Measurements from ENCODE around the gene PTPRN.
A peak's percentile ranks its signal among the peaks of the same experiment; 100 is the strongest.

The PTPRN gene

GRCh38 chr2:219331560-219332213, 22.5 kb upstream of the PTPRN start:
- H2AK5ac ChIP-seq (ENCODE audit: low read depth, low read length), result no peak overlapping the region
- no peak overlapping the region for H4K91ac ChIP-seq (ENCODE audit: low read depth, low read length, poor library complexity)
- no peak overlapping the region for H3K14ac ChIP-seq (ENCODE audit: low read length)
- no peak overlapping the region for H4K8ac ChIP-seq (ENCODE audit: low read depth, low read length)
- H3K4me2 ChIP-seq (ENCODE audit: insufficient read depth, low read length, poor library complexity, severe bottlenecking), result no peak overlapping the region
- H3K18ac ChIP-seq (ENCODE audit: low read length), result no peak overlapping the region
- no peak overlapping the region for H2BK120ac ChIP-seq (ENCODE audit: low read depth, low read length)
- no peak overlapping the region for H3K4me3 ChIP-seq (ENCODE audit: low read length in 2 of 2)
- WGBS, 2 donors (ENCODE audit: extremely low coverage in 2 of 2, insufficient read length in 2 of 2, insufficient replicate concordance in 1 of 2), result no CpG with 5 or more reads among the region's 39 CpGs
- H3K79me1 ChIP-seq (ENCODE audit: low read depth, low read length), result no peaks in the 10 kb centered on the region
- peak; percentile 63 for DNase-seq (ENCODE audit: low spot score)
- H3K9ac ChIP-seq (ENCODE audit: low read depth, low read length, poor library complexity), result no peak overlapping the region
- H2BK15ac ChIP-seq (ENCODE audit: low read length), result no peak overlapping the region
- H3K4me1 ChIP-seq (ENCODE audit: control insufficient read depth in 2 of 2, insufficient read depth in 1 of 2, low read depth in 1 of 2, low read length in 2 of 2), result peaks cover 3 to 4% of the 10 kb centered on the region in 2 donors
- no peak overlapping the region for H3K23ac ChIP-seq (ENCODE audit: low read depth, low read length, poor library complexity)
- peaks cover 0 to 84% (median 26%) of the 10 kb centered on the region in 3 experiments for H3K27me3 ChIP-seq (ENCODE audit: control insufficient read depth in 3 of 3, insufficient read depth in 3 of 3, low read depth in 1 of 3, low read length in 3 of 3)
- H2BK5ac ChIP-seq (ENCODE audit: low read length), result no peak overlapping the region
- no peak overlapping the region for H3K27ac ChIP-seq (replicated peaks; ENCODE audit: low read length)
- no peak overlapping the region for H2AFZ ChIP-seq (ENCODE audit: low read length)
- no peak overlapping the region for H2BK12ac ChIP-seq (ENCODE audit: low read length)
- H3K4ac ChIP-seq (ENCODE audit: low read length), result no peak overlapping the region
- H3K36me3 ChIP-seq (replicated peaks in 1 of 2; ENCODE audit: control insufficient read depth in 2 of 2, insufficient read depth in 2 of 2, low read length in 2 of 2), result no peaks in the 10 kb centered on the region
- no peaks in the 10 kb centered on the region for H3K9me3 ChIP-seq (replicated peaks in 1 of 2; ENCODE audit: control insufficient read depth in 2 of 2, insufficient read depth in 1 of 2, low read depth in 1 of 2, low read length in 2 of 2)

DNA sequence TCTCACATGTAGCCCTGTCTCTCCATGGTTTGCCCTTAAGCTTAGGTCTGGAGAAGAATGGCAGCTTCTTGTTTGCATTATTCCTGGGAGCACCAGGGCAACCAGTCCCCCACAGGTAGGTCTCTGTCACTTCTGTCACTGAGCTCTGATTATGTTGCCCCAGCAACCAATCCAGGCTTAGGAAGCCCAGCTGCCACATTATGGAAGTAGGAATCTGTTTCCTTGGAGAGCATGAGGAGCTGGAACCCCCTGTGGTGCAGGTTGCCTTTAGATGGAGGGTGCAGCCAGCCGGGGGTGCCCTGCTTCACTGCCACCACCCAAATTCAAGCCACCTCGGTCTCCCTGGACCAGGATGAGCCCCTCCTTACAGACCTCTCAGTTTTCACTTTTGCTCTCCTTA, 18.5 kb upstream of the PTPRN start:
- no peaks in the 10 kb centered on the region for H3K9me3 ChIP-seq (replicated peaks in 1 of 2; ENCODE audit: control insufficient read depth in 2 of 2, insufficient read depth in 1 of 2, low read depth in 1 of 2, low read length in 2 of 2)
- DNase-seq (ENCODE audit: low spot score), result no peak
- H3K4me1 ChIP-seq (ENCODE audit: control insufficient read depth in 2 of 2, insufficient read depth in 1 of 2, low read depth in 1 of 2, low read length in 2 of 2), result peaks cover 0 to 2% of the 10 kb centered on the region in 2 donors
- no CpG with 5 or more reads among the region's 2 CpGs for WGBS, 2 donors (ENCODE audit: extremely low coverage in 2 of 2, insufficient read length in 2 of 2, insufficient replicate concordance in 1 of 2)
- H2BK120ac ChIP-seq (ENCODE audit: low read depth, low read length), result no peak overlapping the region
- H3K27me3 ChIP-seq (ENCODE audit: control insufficient read depth in 3 of 3, insufficient read depth in 3 of 3, low read depth in 1 of 3, low read length in 3 of 3), result peaks cover 0 to 78% (median 27%) of the 10 kb centered on the region in 3 experiments
- no peak overlapping the region for H3K9ac ChIP-seq (ENCODE audit: low read depth, low read length, poor library complexity)
- H3K4me2 ChIP-seq (ENCODE audit: insufficient read depth, low read length, poor library complexity, severe bottlenecking), result no peak overlapping the region
- no peak overlapping the region for H3K18ac ChIP-seq (ENCODE audit: low read length)
- H2BK5ac ChIP-seq (ENCODE audit: low read length), result no peak overlapping the region
- no peak overlapping the region for H3K4me3 ChIP-seq (ENCODE audit: low read length in 2 of 2)
- no peak overlapping the region for H3K23ac ChIP-seq (ENCODE audit: low read depth, low read length, poor library complexity)
- no peak overlapping the region for H4K91ac ChIP-seq (ENCODE audit: low read depth, low read length, poor library complexity)
- no peak overlapping the region for H3K27ac ChIP-seq (replicated peaks; ENCODE audit: low read length)
- no peak overlapping the region for H2AK5ac ChIP-seq (ENCODE audit: low read depth, low read length)
- H3K79me1 ChIP-seq (ENCODE audit: low read depth, low read length), result no peaks in the 10 kb centered on the region
- no peaks in the 10 kb centered on the region for H3K36me3 ChIP-seq (replicated peaks in 1 of 2; ENCODE audit: control insufficient read depth in 2 of 2, insufficient read depth in 2 of 2, low read length in 2 of 2)
- no peak overlapping the region for H4K8ac ChIP-seq (ENCODE audit: low read depth, low read length)
- no peak overlapping the region for H2BK12ac ChIP-seq (ENCODE audit: low read length)
- H2BK15ac ChIP-seq (ENCODE audit: low read length), result no peak overlapping the region
- H3K4ac ChIP-seq (ENCODE audit: low read length), result no peak overlapping the region
- no peak overlapping the region for H2AFZ ChIP-seq (ENCODE audit: low read length)
- no peak overlapping the region for H3K14ac ChIP-seq (ENCODE audit: low read length)

- no peak overlapping the region for H3K23ac ChIP-seq (ENCODE audit: low read depth, low read length, poor library complexity)
- WGBS, 2 donors (ENCODE audit: extremely low coverage in 2 of 2, insufficient read length in 2 of 2, insufficient replicate concordance in 1 of 2), result no CpG with 5 or more reads among the region's 9 CpGs
- DNase-seq (ENCODE audit: low spot score), result no peak
- H3K9ac ChIP-seq (ENCODE audit: low read depth, low read length, poor library complexity), result no peak overlapping the region
- no peak overlapping the region for H2AFZ ChIP-seq (ENCODE audit: low read length)
- no peak overlapping the region for H2BK12ac ChIP-seq (ENCODE audit: low read length)
- H3K4me1 ChIP-seq (ENCODE audit: control insufficient read depth in 2 of 2, insufficient read depth in 1 of 2, low read depth in 1 of 2, low read length in 2 of 2), result no peaks in the 10 kb centered on the region
- no peak overlapping the region for H4K91ac ChIP-seq (ENCODE audit: low read depth, low read length, poor library complexity)
- H3K14ac ChIP-seq (ENCODE audit: low read length), result no peak overlapping the region
- H2AK5ac ChIP-seq (ENCODE audit: low read depth, low read length), result no peak overlapping the region
- peaks cover 0 to 69% (median 9%) of the 10 kb centered on the region in 3 experiments for H3K27me3 ChIP-seq (ENCODE audit: control insufficient read depth in 3 of 3, insufficient read depth in 3 of 3, low read depth in 1 of 3, low read length in 3 of 3)
- no peaks in the 10 kb centered on the region for H3K9me3 ChIP-seq (replicated peaks in 1 of 2; ENCODE audit: control insufficient read depth in 2 of 2, insufficient read depth in 1 of 2, low read depth in 1 of 2, low read length in 2 of 2)
- H3K4me3 ChIP-seq (ENCODE audit: low read length in 2 of 2), result no peak overlapping the region
- no peak overlapping the region for H3K4me2 ChIP-seq (ENCODE audit: insufficient read depth, low read length, poor library complexity, severe bottlenecking)
- no peak overlapping the region for H4K8ac ChIP-seq (ENCODE audit: low read depth, low read length)
- no peak overlapping the region for H3K4ac ChIP-seq (ENCODE audit: low read length)
- no peaks in the 10 kb centered on the region for H3K79me1 ChIP-seq (ENCODE audit: low read depth, low read length)
- no peak overlapping the region for H2BK15ac ChIP-seq (ENCODE audit: low read length)
- no peak overlapping the region for H3K27ac ChIP-seq (replicated peaks; ENCODE audit: low read length)
- no peak overlapping the region for H2BK120ac ChIP-seq (ENCODE audit: low read depth, low read length)
- no peaks in the 10 kb centered on the region for H3K36me3 ChIP-seq (replicated peaks in 1 of 2; ENCODE audit: control insufficient read depth in 2 of 2, insufficient read depth in 2 of 2, low read length in 2 of 2)
- H3K18ac ChIP-seq (ENCODE audit: low read length), result no peak overlapping the region
- H2BK5ac ChIP-seq (ENCODE audit: low read length), result no peak overlapping the region
These were observed 16.6 kb upstream of the PTPRN start for GRCh38 chr2:219325657-219326315.

DNA sequence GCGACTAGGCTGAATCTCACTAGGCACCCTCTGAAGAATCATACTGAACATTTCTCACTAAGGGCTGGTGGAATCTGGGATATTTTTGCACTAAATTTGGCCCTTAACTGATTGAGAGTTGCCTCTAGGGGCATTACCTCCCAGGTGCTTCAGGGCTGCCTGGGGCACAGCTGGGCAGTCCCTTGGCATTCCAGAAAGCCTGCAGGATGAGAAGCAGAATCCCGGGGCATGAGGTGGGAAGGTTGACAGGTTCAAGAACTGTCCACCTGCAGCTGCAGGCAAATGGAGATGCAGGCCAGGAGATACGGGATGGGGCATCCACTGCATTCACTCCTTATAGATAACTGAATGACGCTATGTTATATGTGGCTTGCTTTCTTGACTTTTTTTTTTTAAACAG, 15.9 kb upstream of the PTPRN start:
- no peak overlapping the region for H3K23ac ChIP-seq (ENCODE audit: low read depth, low read length, poor library complexity)
- H3K36me3 ChIP-seq (replicated peaks in 1 of 2; ENCODE audit: control insufficient read depth in 2 of 2, insufficient read depth in 2 of 2, low read length in 2 of 2), result no peaks in the 10 kb centered on the region
- no CpG with 5 or more reads among the region's 4 CpGs for WGBS, 2 donors (ENCODE audit: extremely low coverage in 2 of 2, insufficient read length in 2 of 2, insufficient replicate concordance in 1 of 2)
- no peak overlapping the region for H3K4ac ChIP-seq (ENCODE audit: low read length)
- no peak overlapping the region for H3K4me3 ChIP-seq (ENCODE audit: low read length in 2 of 2)
- H2AFZ ChIP-seq (ENCODE audit: low read length), result no peak overlapping the region
- no peak overlapping the region for H3K27ac ChIP-seq (replicated peaks; ENCODE audit: low read length)
- H3K4me2 ChIP-seq (ENCODE audit: insufficient read depth, low read length, poor library complexity, severe bottlenecking), result no peak overlapping the region
- no peak overlapping the region for H2BK15ac ChIP-seq (ENCODE audit: low read length)
- H4K8ac ChIP-seq (ENCODE audit: low read depth, low read length), result no peak overlapping the region
- no peak overlapping the region for H3K18ac ChIP-seq (ENCODE audit: low read length)
- H3K9me3 ChIP-seq (replicated peaks in 1 of 2; ENCODE audit: control insufficient read depth in 2 of 2, insufficient read depth in 1 of 2, low read depth in 1 of 2, low read length in 2 of 2), result no peaks in the 10 kb centered on the region
- no peak overlapping the region for H3K14ac ChIP-seq (ENCODE audit: low read length)
- DNase-seq (ENCODE audit: low spot score), result no peak
- peaks cover 0 to 62% (median 4%) of the 10 kb centered on the region in 3 experiments for H3K27me3 ChIP-seq (ENCODE audit: control insufficient read depth in 3 of 3, insufficient read depth in 3 of 3, low read depth in 1 of 3, low read length in 3 of 3)
- no peaks in the 10 kb centered on the region for H3K79me1 ChIP-seq (ENCODE audit: low read depth, low read length)
- no peak overlapping the region for H4K91ac ChIP-seq (ENCODE audit: low read depth, low read length, poor library complexity)
- H3K4me1 ChIP-seq (ENCODE audit: control insufficient read depth in 2 of 2, insufficient read depth in 1 of 2, low read depth in 1 of 2, low read length in 2 of 2), result no peaks in the 10 kb centered on the region
- no peak overlapping the region for H2BK5ac ChIP-seq (ENCODE audit: low read length)
- no peak overlapping the region for H2BK12ac ChIP-seq (ENCODE audit: low read length)
- H3K9ac ChIP-seq (ENCODE audit: low read depth, low read length, poor library complexity), result no peak overlapping the region
- no peak overlapping the region for H2BK120ac ChIP-seq (ENCODE audit: low read depth, low read length)
- no peak overlapping the region for H2AK5ac ChIP-seq (ENCODE audit: low read depth, low read length)
